Breast epithelium (tissue), 3 donors: ENCODE measurements around the gene ACOXL.

Experiments used
- POLR2A ChIP-seq: fragments of 450-650 bp; IDR thresholded peaks from one replicate; pipeline ENCODE4 v1.6.1; 2016; ENCODE audit warnings: antibody characterized with exemption, mild to moderate bottlenecking, moderate library complexity
- POLR2AphosphoS5 ChIP-seq, 3 donors: sonication (generic); formaldehyde crosslinking; IDR thresholded peaks; one replicate each; pipeline ENCODE4 v1.6.1; 2017; ENCODE audit warnings: antibody characterized with exemption in 3 of 3
- TF ChIP-seq, protein P1 (sequence below), 3 donors: fragments of 450-650 bp; IDR thresholded peaks; one replicate each; pipeline ENCODE4 v1.5.1; 2016 to 2017; ENCODE audit warnings: antibody characterized with exemption in 3 of 3, mild to moderate bottlenecking in 3 of 3, moderate library complexity in 3 of 3

DNA sequence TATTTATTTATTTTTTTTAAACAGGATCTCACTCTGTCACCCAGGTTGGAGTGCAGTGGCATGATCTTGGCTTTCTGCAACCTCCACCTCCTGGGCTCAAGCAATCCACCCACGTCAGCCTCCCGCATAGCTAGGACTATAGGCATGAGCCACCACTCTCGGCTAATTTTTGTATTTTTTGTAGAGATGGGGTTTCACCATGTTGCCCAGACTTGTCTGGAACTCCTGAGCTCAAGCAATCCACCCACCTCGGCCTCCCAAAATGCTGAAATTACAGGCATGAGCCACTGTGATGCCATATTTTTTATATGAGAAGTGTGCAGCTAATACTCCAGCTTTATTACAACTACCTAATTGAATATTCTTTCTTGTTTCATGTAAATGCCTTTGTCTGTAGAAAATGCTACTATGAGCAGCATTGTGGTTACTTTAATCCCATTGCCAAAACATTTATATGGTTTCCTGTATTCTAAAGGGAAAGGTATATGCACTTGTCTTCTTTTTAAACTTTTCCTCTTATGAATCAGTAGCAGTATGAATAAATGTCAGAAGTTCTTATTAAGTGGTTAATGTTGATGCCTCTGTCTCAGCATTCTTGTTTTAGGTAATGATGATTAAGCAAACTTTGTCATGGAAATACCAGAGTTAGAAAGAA is 378.9 kb downstream of the ACOXL start:
- TF ChIP-seq, protein P1, sequence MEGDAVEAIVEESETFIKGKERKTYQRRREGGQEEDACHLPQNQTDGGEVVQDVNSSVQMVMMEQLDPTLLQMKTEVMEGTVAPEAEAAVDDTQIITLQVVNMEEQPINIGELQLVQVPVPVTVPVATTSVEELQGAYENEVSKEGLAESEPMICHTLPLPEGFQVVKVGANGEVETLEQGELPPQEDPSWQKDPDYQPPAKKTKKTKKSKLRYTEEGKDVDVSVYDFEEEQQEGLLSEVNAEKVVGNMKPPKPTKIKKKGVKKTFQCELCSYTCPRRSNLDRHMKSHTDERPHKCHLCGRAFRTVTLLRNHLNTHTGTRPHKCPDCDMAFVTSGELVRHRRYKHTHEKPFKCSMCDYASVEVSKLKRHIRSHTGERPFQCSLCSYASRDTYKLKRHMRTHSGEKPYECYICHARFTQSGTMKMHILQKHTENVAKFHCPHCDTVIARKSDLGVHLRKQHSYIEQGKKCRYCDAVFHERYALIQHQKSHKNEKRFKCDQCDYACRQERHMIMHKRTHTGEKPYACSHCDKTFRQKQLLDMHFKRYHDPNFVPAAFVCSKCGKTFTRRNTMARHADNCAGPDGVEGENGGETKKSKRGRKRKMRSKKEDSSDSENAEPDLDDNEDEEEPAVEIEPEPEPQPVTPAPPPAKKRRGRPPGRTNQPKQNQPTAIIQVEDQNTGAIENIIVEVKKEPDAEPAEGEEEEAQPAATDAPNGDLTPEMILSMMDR (IDR thresholded peaks at IDR 0.05) = no peak
- no peak for TF ChIP-seq POLR2A
- no peak for TF ChIP-seq POLR2AphosphoS5 (IDR thresholded peaks at IDR 0.05)
